ENCODE results near the gene ALKAL2. TPM values are rescaled to one million over a fixed set of nuclear protein-coding genes. Genes with fewer than 3 reads are reported as not detected.

Gene ALKAL2
- total RNA-seq, 1 donor from 2014 or later: 50.0 TPM

DNA sequence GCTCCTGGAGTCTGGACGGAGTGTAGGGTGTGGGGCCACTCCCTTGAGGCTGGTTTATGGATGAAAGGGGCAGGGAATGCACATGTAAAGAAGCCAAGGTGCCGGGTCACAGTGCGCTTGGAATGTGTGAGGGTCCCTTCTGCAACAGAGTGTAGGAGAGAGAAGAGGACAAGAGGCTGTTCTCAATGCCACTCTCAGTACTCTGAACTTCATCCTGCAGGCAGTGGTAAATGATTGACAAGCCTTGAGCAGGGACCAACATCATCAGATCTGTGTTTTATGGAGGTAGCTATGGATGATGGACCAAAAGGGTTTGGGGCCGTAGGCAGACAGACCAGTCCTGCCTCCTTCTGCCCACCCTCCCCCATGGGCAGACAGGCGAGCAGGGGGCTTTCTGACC lies 7.2 kb upstream of the ALKAL2 start:
- DNase-seq (ENCODE audit: extremely low spot score, unreplicated experiment): no peak
- no peaks in the 10 kb centered on the region for H3K9me3 Mint-ChIP-seq (ENCODE audit: unreplicated experiment)
- no peak overlapping the region for H3K4me3 Mint-ChIP-seq (ENCODE audit: unreplicated experiment)

GRCh38 chr2:290090-290722 lies 2.3 kb upstream of the ALKAL2 start:
- Mint-ChIP-seq H3K27me3 (ENCODE audit: unreplicated experiment) (peaks cover 6% of the 10 kb centered on the region), H3K4me1 (ENCODE audit: unreplicated experiment) (peaks cover 24% of the 10 kb centered on the region), H3K36me3 (ENCODE audit: unreplicated experiment) (peaks cover 14% of the 10 kb centered on the region), H3K4me3 (ENCODE audit: unreplicated experiment) (peak overlapping the region; percentile 83), H3K9me3 (ENCODE audit: unreplicated experiment) (no peaks in the 10 kb centered on the region), H3K27ac (ENCODE audit: unreplicated experiment) (peak overlapping the region; percentile 82)
- TF ChIP-seq, protein P1, sequence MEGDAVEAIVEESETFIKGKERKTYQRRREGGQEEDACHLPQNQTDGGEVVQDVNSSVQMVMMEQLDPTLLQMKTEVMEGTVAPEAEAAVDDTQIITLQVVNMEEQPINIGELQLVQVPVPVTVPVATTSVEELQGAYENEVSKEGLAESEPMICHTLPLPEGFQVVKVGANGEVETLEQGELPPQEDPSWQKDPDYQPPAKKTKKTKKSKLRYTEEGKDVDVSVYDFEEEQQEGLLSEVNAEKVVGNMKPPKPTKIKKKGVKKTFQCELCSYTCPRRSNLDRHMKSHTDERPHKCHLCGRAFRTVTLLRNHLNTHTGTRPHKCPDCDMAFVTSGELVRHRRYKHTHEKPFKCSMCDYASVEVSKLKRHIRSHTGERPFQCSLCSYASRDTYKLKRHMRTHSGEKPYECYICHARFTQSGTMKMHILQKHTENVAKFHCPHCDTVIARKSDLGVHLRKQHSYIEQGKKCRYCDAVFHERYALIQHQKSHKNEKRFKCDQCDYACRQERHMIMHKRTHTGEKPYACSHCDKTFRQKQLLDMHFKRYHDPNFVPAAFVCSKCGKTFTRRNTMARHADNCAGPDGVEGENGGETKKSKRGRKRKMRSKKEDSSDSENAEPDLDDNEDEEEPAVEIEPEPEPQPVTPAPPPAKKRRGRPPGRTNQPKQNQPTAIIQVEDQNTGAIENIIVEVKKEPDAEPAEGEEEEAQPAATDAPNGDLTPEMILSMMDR (IDR thresholded peaks at IDR 0.05): peak; percentile 88
- DNase-seq (ENCODE audit: extremely low spot score, unreplicated experiment): peak; percentile 91

More for the DNA sequence above, 7.2 kb upstream of the ALKAL2 start:
- Mint-ChIP-seq H3K36me3 (ENCODE audit: unreplicated experiment) (no peaks in the 10 kb centered on the region), H3K27ac (ENCODE audit: unreplicated experiment) (no peak overlapping the region), H3K4me1 (ENCODE audit: unreplicated experiment) (peaks cover 1% of the 10 kb centered on the region), H3K27me3 (ENCODE audit: unreplicated experiment) (peaks cover 41% of the 10 kb centered on the region)
- TF ChIP-seq, protein P1 (IDR thresholded peaks at IDR 0.05): no peak

DNA sequence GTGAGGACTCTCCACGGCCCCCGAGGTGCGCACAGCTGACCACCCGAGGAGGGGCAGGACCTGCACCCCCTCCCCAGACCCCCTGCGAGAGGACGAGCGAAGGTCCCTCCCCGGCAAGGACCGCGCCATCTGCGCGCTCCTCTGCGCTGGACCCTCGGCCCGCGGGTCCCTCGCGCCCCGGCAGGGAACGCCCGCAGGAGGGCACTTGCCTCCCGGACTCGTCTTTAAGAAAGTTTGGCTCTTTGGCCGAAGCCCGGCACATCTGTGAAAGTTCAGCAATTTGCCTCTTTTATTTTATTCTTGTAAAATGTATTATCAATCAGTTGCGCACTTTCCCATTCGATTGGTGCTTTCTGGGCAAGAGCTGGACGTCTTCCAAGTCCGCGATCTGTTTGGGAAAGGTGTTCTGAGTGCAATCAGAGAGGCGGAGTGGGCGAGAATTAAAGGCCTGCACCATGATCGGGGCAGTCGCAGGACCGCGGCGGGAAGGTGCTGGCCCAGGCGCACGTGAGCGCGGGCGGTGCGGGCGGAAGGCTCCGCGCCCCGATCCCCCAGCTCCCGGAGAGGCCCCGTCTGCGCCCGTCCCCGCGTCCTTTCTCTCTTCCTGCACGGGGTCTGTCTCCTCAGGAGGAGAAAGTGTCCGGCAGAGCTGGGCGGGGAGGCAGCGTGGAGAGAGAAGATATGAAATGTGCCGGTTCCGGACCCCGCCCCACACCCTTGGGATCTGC lies 1.6 kb upstream of the ALKAL2 start:
- DNase-seq (ENCODE audit: extremely low spot score, unreplicated experiment): no peak
- Mint-ChIP-seq H3K27me3 (ENCODE audit: unreplicated experiment) (peaks cover 3% of the 10 kb centered on the region), H3K27ac (ENCODE audit: unreplicated experiment) (peak overlapping the region; percentile 82)

DNA sequence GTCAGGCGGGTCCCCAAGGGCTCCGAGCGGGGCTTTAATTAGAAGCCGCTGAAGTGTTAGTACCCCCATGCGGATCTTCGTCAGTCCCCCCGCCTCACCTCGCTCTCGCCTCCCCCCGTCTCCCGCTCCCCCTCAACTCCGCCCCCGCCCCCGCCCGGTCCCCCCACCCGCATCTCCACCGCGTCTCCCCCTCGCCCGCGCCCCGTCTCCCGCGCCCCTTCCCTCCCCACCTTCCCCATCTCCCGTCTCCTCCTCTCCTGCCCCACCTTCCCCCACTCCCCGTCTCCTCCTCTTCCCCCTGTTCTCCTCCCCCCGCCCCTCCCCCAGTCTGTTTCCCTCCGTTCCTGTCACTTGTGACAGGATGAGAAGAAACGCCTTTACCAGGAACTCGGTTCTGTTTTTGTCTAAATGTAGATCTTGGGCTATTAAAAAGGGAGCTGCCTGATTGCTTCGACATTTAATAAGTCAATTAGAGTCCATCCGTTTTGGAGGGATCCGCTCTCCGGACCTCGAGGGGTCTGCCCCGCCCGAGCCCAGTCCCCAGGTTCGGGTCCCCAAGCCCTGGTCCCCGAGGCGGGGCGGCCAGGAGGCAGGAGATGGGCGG lies 969 bp upstream of the ALKAL2 start:
- Mint-ChIP-seq H3K36me3 (ENCODE audit: unreplicated experiment) (peaks cover 16% of the 10 kb centered on the region), H3K4me3 (ENCODE audit: unreplicated experiment) (peak overlapping the region; percentile 83), H3K9me3 (ENCODE audit: unreplicated experiment) (no peaks in the 10 kb centered on the region), H3K27ac (ENCODE audit: unreplicated experiment) (no peak overlapping the region), H3K4me1 (ENCODE audit: unreplicated experiment) (peaks cover 26% of the 10 kb centered on the region), H3K27me3 (ENCODE audit: unreplicated experiment) (peaks cover 3% of the 10 kb centered on the region)
- no peak for DNase-seq (ENCODE audit: extremely low spot score, unreplicated experiment)
- TF ChIP-seq, protein P1 (IDR thresholded peaks at IDR 0.05): no peak

More for the DNA sequence above, 1.6 kb upstream of the ALKAL2 start:
- no peaks in the 10 kb centered on the region for H3K9me3 Mint-ChIP-seq (ENCODE audit: unreplicated experiment)
- H3K4me1 Mint-ChIP-seq (ENCODE audit: unreplicated experiment): peaks cover 26% of the 10 kb centered on the region
- peak overlapping the region; percentile 83 for H3K4me3 Mint-ChIP-seq (ENCODE audit: unreplicated experiment)
- H3K36me3 Mint-ChIP-seq (ENCODE audit: unreplicated experiment): peaks cover 16% of the 10 kb centered on the region
- TF ChIP-seq, protein P1 (IDR thresholded peaks at IDR 0.05): no peak

GRCh38 chr2:287471-287885 lies 413 bp downstream of the ALKAL2 start:
- peaks cover 26% of the 10 kb centered on the region for H3K36me3 Mint-ChIP-seq (ENCODE audit: unreplicated experiment)
- TF ChIP-seq, protein P1 (IDR thresholded peaks at IDR 0.05): no peak
- no peak for DNase-seq (ENCODE audit: extremely low spot score, unreplicated experiment)
- H3K9me3 Mint-ChIP-seq (ENCODE audit: unreplicated experiment): no peaks in the 10 kb centered on the region
- peaks cover 3% of the 10 kb centered on the region for H3K27me3 Mint-ChIP-seq (ENCODE audit: unreplicated experiment)
- no peak overlapping the region for H3K27ac Mint-ChIP-seq (ENCODE audit: unreplicated experiment)
- H3K4me1 Mint-ChIP-seq (ENCODE audit: unreplicated experiment): peaks cover 26% of the 10 kb centered on the region
- peak overlapping the region; percentile 74 for H3K4me3 Mint-ChIP-seq (ENCODE audit: unreplicated experiment)
